Activated CD8-positive, alpha-beta memory T cell treated with anti-CD3 and anti-CD28 coated beads, Interleukin-2, amount 50 U/mL, for 1 hour (primary cell): Measurements from ENCODE around the gene STIMATE.

Source experiments
- DNase-seq: peaks from one replicate; pipeline ENCODE4 v3.0.0-alpha.2; 2020; ENCODE audit errors: extremely low read depth

STIMATE gene

GRCh38 chr3:52870471-52870870, 26.9 kb downstream of the STIMATE start:
- no peak for DNase-seq

GRCh38 chr3:52866427-52866826, 30.9 kb downstream of the STIMATE start:
- DNase-seq, result no peak

- no peak for DNase-seq
Observed at GRCh38 chr3:52865994-52866393, 31.4 kb downstream of the STIMATE start.

- no peak for DNase-seq
Observed at GRCh38 chr3:52860424-52860768, 37.0 kb downstream of the STIMATE start.

- DNase-seq, result no peak
Observed at GRCh38 chr3:52859686-52860423, 37.5 kb downstream of the STIMATE start.

GRCh38 chr3:52857864-52858263, 39.5 kb downstream of the STIMATE start:
- no peak for DNase-seq

GRCh38 chr3:52857133-52857532, 40.2 kb downstream of the STIMATE start:
- DNase-seq, result no peak

GRCh38 chr3:52856666-52857065, 40.7 kb downstream of the STIMATE start:
- no peak for DNase-seq

- DNase-seq, result no peak
Observed at GRCh38 chr3:52854013-52854412, 43.3 kb downstream of the STIMATE start.

- no peak for DNase-seq
Observed at GRCh38 chr3:52852419-52852818, 44.9 kb downstream of the STIMATE start.

GRCh38 chr3:52851348-52851747, 46.0 kb downstream of the STIMATE start:
- DNase-seq, result no peak

- DNase-seq, result no peak
Observed at GRCh38 chr3:52849656-52850055, 47.7 kb downstream of the STIMATE start.

- DNase-seq, result no peak
Observed at GRCh38 chr3:52848617-52849016, 48.7 kb downstream of the STIMATE start.

GRCh38 chr3:52847726-52848125, 49.6 kb downstream of the STIMATE start:
- no peak for DNase-seq

GRCh38 chr3:52847241-52847640, 50.1 kb downstream of the STIMATE start:
- DNase-seq, result no peak

GRCh38 chr3:52846432-52846965, 50.8 kb downstream of the STIMATE start:
- no peak for DNase-seq

GRCh38 chr3:52845691-52846431, 51.5 kb downstream of the STIMATE start:
- no peak for DNase-seq

- no peak for DNase-seq
Observed at GRCh38 chr3:52845157-52845556, 52.2 kb downstream of the STIMATE start.

- no peak for DNase-seq
Observed at GRCh38 chr3:52844290-52844975, 52.9 kb downstream of the STIMATE start.

- no peak for DNase-seq
Observed at GRCh38 chr3:52843881-52844280, 53.5 kb downstream of the STIMATE start.

GRCh38 chr3:52843108-52843865, 54.1 kb downstream of the STIMATE start:
- DNase-seq, result no peak

GRCh38 chr3:52842424-52842823, 54.9 kb downstream of the STIMATE start:
- no peak for DNase-seq
